ENCODE measurements around the gene LMNTD2. TPM values are rescaled to one million over a fixed set of nuclear protein-coding genes. Genes with fewer than 3 reads are reported as not detected.

Gene LMNTD2
- total RNA-seq, 1 donor from 2014 or later = 0.47 TPM

- no peak for DNase-seq
- Mint-ChIP-seq H3K9me3 (no peaks in the 10 kb centered on the region), H3K4me3 (no peak overlapping the region), H3K4me1 (peaks cover 8% of the 10 kb centered on the region), H3K27ac (no peak overlapping the region), H3K27me3 (peaks cover 15% of the 10 kb centered on the region), H3K36me3 (ENCODE audit: low read depth) (peaks cover 2% of the 10 kb centered on the region)
- intact Hi-C loops (cut with micrococcal nuclease) = no loop called here
Observed at GRCh38 chr11:557328-558132, 3.0 kb downstream of the LMNTD2 start.

DNA sequence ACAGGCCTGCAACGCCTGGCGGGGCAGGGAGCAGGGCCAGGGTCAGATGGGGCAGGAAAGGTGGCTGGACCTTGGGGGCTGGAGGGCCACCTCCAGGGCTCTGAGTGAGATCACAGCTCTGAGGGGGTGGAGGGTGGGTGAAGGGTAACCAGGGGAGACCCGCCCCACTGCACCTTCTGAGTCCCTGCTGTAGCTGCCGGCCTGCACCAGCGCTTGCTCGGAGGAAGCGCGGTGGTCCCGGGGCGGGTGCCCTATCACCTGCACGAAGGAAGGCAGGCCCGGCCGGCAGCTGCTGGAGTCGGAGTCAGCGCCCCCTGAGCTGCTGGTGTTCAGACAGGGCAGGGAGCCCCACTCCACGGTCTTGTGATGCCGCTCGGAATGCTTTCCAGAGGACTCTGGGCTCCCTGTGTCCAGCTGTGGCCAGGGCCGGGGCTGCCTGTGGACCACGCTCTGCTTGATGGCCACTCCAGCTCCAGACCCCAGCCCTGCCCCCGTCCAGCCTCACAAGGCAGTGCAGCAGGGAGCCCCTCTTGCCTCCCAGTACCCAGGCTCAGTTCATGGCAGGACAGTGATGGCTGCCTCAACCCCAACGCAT, 3.8 kb downstream of the LMNTD2 start:
- H3K4me1 Mint-ChIP-seq = peaks cover 8% of the 10 kb centered on the region
- no peak overlapping the region for H3K27ac Mint-ChIP-seq
- H3K9me3 Mint-ChIP-seq = no peaks in the 10 kb centered on the region
- intact Hi-C loops (cut with micrococcal nuclease) = no loop called here
- peaks cover 15% of the 10 kb centered on the region for H3K27me3 Mint-ChIP-seq
- DNase-seq = no peak
- peaks cover 2% of the 10 kb centered on the region for H3K36me3 Mint-ChIP-seq (ENCODE audit: low read depth)
- peak overlapping the region; percentile 35 for H3K4me3 Mint-ChIP-seq

DNA sequence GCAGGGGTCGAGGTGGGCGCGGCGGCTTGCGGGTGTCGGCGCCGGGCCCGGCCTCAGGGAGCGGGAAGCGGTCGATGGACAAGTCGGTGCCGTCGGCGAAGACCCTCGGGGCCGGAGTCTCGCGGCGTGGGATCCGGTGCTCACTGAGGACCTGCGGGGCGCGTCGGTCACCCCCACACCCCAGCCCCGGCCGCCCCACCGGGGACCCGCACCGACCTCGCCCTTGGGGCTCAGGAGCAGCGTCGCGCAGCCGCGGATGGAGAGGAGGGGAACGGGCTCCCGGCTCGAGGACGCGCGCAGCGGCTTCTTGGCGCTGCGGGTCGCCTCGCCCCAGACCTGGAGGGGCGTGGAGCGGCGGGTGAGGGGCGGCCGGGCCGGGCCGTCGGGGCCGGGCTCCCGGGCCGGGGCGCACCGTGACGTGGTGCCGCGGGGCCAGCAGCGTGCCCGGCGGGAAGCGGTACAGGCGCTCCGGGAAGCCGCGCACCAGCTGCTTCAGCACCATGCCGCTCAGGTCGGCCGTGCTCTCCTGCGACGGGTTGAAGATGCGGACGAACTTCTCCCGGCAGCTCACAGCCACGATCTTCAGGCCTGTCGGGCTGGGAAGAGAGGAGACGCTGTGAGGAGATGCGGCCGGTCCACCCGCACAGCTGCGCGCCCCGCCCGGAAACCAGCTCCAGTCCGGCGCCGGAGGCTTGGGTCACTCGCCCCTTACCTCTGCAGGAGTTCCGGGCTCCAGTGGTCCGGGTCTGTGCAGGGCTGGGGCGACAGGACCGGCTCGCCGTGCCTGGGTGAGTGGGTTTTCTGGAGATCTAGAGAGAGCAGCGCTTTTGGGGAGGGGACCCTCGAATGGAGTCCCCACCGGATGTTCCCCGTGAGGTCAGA, 4.5 kb downstream of the LMNTD2 start:
- peak; percentile 78 for DNase-seq
- H3K4me3 Mint-ChIP-seq = peak overlapping the region; percentile 35
- intact Hi-C loops (cut with micrococcal nuclease) = loop anchor here (1.0 to 2.0 kb wide), 2 partner anchors 19 to 167 kb away; partner anchors contain the start of gene LRRC56
- peaks cover 15% of the 10 kb centered on the region for H3K27me3 Mint-ChIP-seq
- H3K36me3 Mint-ChIP-seq (ENCODE audit: low read depth) = no peaks in the 10 kb centered on the region
- no peaks in the 10 kb centered on the region for H3K9me3 Mint-ChIP-seq
- H3K4me1 Mint-ChIP-seq = peaks cover 4% of the 10 kb centered on the region
- no peak overlapping the region for H3K27ac Mint-ChIP-seq

- intact Hi-C loops (cut with micrococcal nuclease) = loop anchor here (1.0 to 2.0 kb wide), 2 partner anchors 19 to 168 kb away; partner anchors contain the start of gene LRRC56
- Mint-ChIP-seq H3K9me3 (no peaks in the 10 kb centered on the region), H3K27me3 (peaks cover 15% of the 10 kb centered on the region), H3K4me3 (peak overlapping the region; percentile 51), H3K27ac (no peak overlapping the region), H3K4me1 (peaks cover 4% of the 10 kb centered on the region), H3K36me3 (ENCODE audit: low read depth) (no peaks in the 10 kb centered on the region)
- no peak for DNase-seq
Observed at GRCh38 chr11:555227-555779, 5.2 kb downstream of the LMNTD2 start.

DNA sequence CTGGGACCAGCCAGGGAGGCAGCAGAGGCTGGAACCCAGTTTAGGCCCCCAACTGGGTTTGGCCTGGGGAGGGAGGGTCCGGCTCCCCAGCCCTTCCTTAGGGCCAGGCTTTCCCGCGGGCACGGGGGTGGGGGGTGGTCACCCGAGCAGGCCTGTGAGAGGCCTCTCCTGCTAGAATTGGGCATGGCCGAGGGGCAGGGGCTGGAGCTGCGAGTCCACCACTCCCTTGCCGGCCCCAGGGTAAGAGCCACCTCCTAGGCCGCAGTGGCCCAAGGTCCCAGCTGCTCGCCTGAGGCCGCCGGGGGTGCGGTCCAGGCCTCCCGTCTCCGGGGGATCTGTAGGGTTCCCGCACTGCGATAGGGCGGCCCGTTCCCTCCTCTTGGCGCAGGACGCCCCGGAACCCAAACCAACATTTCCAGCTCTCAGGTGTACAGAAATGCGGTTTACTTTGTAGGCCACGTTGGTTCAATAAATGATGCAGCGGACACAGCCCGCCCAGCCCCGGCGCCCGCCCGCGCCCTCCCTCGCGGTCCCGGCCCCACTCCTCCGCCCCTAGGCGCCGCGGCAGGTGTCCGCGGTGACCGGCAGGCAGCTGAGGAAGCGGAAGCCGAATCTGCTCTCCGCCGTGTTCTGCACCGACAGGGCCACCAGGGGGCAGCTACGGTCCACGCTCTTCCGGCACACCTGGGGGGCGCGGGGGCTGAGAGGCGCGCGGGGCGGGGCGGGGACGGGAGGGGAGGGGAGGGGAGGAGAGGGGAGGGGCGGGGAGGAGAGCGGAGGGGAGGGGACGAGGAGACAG, 5.9 kb downstream of the LMNTD2 start:
- peak overlapping the region; percentile 51 for H3K4me3 Mint-ChIP-seq
- no peaks in the 10 kb centered on the region for H3K4me1 Mint-ChIP-seq
- H3K27me3 Mint-ChIP-seq = peaks cover 15% of the 10 kb centered on the region
- H3K36me3 Mint-ChIP-seq (ENCODE audit: low read depth) = no peaks in the 10 kb centered on the region
- intact Hi-C loops (cut with micrococcal nuclease) = loop anchor here (1.0 to 2.0 kb wide), 2 partner anchors 18 to 169 kb away; partner anchors contain the start of gene LRRC56
- peak; percentile 93 for DNase-seq
- no peak overlapping the region for H3K27ac Mint-ChIP-seq
- H3K9me3 Mint-ChIP-seq = no peaks in the 10 kb centered on the region

GRCh38 chr11:553988-554340, 6.6 kb downstream of the LMNTD2 start:
- H3K27ac Mint-ChIP-seq = no peak overlapping the region
- no peaks in the 10 kb centered on the region for H3K9me3 Mint-ChIP-seq
- peak overlapping the region; percentile 34 for H3K4me3 Mint-ChIP-seq
- DNase-seq = no peak
- intact Hi-C loops (cut with micrococcal nuclease) = loop anchor here (2.0 kb wide), 1 partner anchor 17 kb away; the partner anchor contains the start of gene LRRC56
- H3K4me1 Mint-ChIP-seq = no peaks in the 10 kb centered on the region
- peaks cover 15% of the 10 kb centered on the region for H3K27me3 Mint-ChIP-seq
- no peaks in the 10 kb centered on the region for H3K36me3 Mint-ChIP-seq (ENCODE audit: low read depth)

DNA sequence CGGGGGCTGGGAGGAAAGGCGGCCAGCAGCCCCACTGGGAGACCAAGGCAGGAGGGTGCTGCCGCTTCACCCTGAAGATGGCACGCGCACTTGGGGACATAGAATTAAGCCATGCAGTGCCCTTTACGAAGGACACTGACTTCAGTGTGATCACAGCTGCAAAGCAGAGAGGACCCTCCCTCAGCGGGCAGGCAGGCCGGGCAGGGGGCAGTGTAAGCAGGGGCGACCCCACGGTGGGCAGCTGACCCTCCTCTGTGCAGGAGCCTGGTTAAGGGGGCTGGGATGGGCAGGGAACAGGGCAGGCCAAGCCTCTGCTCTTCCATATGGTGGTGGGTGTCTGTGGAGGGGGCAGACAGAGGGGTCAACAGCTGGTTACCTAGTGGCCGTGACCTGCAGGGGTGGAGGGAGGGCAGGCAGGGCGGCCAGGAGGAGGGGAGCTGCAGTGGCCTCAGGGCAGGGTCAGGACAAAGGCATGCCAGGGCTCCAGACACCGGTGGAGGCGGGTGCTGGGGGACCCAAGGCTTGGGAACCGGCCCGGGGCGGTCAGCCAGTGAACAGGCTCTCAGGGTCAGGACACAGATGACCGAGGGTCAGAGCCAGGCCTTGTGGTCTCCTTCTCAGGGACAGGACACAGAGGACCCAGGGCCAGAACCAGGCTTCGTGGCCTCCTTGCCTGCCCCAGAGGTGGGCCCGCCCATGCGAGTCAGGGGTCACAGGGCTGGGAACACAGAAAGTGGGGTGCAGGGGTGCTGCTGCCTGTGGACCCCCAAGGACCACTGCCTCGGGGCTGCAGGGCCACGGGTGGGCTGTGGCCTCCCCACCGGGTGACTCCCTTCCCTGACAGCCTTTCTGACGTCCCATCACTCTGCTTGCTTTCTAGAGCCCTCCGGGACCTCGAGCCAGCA, 7.2 kb downstream of the LMNTD2 start:
- intact Hi-C loops (cut with micrococcal nuclease) = no loop called here
- Mint-ChIP-seq H3K4me3 (no peak overlapping the region), H3K27ac (no peak overlapping the region)

GRCh38 chr11:551596-551995, 8.9 kb downstream of the LMNTD2 start:
- Mint-ChIP-seq H3K27me3 (peaks cover 4% of the 10 kb centered on the region), H3K9me3 (no peaks in the 10 kb centered on the region), H3K4me1 (no peaks in the 10 kb centered on the region), H3K27ac (no peak overlapping the region), H3K4me3 (no peak overlapping the region), H3K36me3 (ENCODE audit: low read depth) (no peaks in the 10 kb centered on the region)
- DNase-seq = no peak
- intact Hi-C loops (cut with micrococcal nuclease) = no loop called here

More for the DNA sequence above, 7.2 kb downstream of the LMNTD2 start:
- H3K4me1 Mint-ChIP-seq = no peaks in the 10 kb centered on the region
- peaks cover 15% of the 10 kb centered on the region for H3K27me3 Mint-ChIP-seq
- DNase-seq = no peak
- H3K36me3 Mint-ChIP-seq (ENCODE audit: low read depth) = no peaks in the 10 kb centered on the region
- no peaks in the 10 kb centered on the region for H3K9me3 Mint-ChIP-seq

DNA sequence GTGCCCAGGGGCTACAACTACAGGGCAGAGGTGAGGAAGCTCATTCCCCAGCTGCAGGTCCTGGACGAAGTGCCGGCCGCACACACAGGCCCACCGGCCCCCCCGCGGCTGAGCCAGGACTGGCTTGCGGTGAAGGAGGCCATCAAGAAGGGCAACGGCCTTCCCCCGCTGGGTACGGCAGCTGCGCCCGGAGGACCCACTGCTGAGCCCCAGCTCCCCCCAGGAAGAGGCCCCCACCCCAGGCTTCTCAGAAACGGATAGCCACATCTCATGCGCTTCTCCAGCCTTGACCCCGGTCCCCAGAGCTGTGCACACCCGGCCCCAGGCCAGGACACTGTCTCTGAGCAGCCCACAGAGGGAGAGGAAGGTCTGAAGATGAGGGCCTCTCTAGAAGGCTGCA, 9.4 kb downstream of the LMNTD2 start:
- H3K27ac Mint-ChIP-seq = no peak overlapping the region
- H3K36me3 Mint-ChIP-seq (ENCODE audit: low read depth) = no peaks in the 10 kb centered on the region
- no peaks in the 10 kb centered on the region for H3K9me3 Mint-ChIP-seq
- no peak overlapping the region for H3K4me3 Mint-ChIP-seq
- DNase-seq = no peak
- intact Hi-C loops (cut with micrococcal nuclease) = no loop called here
- H3K27me3 Mint-ChIP-seq = no peaks in the 10 kb centered on the region
- H3K4me1 Mint-ChIP-seq = no peaks in the 10 kb centered on the region

DNA sequence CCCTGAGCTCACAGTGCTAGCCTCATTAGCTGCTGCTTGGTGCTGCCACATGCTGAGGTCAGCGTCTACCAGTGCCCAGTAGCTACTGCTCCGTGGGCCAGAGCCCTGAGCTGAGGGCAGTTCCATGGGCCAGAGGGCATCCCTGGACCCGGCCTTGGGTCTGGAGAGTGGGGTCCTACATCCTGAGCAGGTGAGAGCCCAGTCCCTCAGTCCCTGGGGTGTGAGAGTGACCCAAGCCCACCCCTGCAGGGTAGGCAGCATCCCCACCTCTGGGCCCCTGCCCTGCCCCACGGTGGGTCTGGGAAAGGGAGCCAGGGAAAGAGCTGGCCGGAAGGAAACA, 9.8 kb downstream of the LMNTD2 start:
- no peaks in the 10 kb centered on the region for H3K27me3 Mint-ChIP-seq

DNA sequence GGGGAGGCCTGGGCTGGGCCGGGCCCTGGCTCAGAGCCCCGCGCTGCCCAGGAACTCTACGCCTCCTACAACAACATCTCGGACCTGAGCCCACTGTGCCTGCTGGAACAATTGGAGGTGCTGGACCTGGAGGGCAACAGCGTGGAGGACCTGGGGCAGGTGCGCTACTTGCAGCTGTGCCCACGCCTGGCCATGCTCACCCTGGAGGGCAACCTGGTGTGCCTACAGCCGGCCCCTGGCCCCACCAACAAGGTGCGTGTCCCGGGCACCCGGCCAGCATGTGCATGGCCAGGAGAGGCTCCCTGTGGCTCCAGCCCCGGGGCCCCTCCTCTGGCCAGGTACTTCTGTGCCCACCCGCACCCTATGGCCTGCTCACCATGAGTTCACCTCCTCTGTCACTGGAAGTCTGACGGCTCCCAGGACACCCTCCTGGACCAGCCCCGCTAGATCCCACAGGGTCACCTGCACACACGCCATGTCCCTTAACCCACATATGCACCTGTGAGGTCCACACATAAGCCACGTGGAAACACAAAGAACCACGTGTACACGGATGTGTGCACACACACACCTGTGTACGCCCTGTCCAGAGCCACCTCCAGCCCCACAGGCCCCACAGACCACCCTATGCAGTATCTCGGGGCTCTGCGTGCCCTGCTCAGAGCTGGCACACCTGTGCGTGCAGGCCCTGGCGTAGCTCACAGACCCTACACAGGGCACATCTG, 10.4 kb downstream of the LMNTD2 start:
- Mint-ChIP-seq H3K27me3 (no peaks in the 10 kb centered on the region), H3K27ac (no peak overlapping the region), H3K9me3 (no peaks in the 10 kb centered on the region), H3K4me3 (no peak overlapping the region), H3K36me3 (ENCODE audit: low read depth) (no peaks in the 10 kb centered on the region), H3K4me1 (no peaks in the 10 kb centered on the region)
- intact Hi-C loops (cut with micrococcal nuclease) = no loop called here
- no peak for DNase-seq

More for the DNA sequence above, 9.8 kb downstream of the LMNTD2 start:
- H3K9me3 Mint-ChIP-seq = no peaks in the 10 kb centered on the region
- no peaks in the 10 kb centered on the region for H3K4me1 Mint-ChIP-seq
- H3K4me3 Mint-ChIP-seq = no peak overlapping the region
- H3K27ac Mint-ChIP-seq = no peak overlapping the region
- DNase-seq = no peak
- H3K36me3 Mint-ChIP-seq (ENCODE audit: low read depth) = no peaks in the 10 kb centered on the region
- intact Hi-C loops (cut with micrococcal nuclease) = no loop called here

All from activated CD4-positive, alpha-beta T cell treated with anti-CD3 and anti-CD28 coated beads, Interleukin-2, amount 10 ng/mL, durations not matched to agents 24 days and 14 days (primary cell).